ENCODE measurements around the gene AATK.
A peak's percentile ranks its signal among the peaks of the same experiment; 100 is the strongest.

Gene AATK

DNA sequence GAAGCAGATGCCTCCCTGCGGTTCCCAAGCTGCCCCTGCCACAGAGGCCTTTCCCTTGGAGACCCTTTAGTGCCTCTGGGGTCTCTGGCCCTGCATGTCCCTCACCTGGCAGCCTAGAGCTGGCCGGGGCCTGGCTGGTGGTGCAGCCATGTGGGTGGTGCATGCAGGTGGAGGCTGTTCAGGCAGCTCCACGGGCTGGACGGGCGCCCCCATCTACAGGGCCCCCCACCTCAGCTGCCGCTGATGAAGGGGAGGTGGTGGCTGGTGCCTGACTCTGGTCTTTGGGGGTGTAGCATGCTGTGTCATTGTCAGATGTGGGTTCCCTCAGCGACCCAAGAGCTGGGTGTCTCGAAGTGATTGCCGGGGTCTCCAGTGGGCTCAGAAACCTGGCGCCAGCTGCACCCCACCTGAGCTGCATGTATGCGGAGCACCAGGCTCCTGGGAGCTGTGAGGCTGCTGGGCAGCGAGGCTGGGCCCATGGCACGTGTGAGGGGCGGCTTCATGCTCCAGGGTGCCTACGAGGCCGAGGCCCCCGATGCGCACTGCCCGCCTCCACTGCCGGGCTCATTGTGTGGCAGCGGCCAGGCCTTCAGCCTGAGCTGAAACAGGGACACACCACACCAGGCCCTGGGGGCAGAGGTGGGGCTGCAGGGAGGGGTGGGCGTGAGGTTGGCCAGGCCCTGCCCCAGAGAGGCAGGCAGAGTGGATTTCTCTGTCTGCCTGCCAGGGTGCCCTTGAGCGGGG, 74.1 kb downstream of the AATK start:
- DNase-seq (ENCODE audit: low spot score) = no peak

DNA sequence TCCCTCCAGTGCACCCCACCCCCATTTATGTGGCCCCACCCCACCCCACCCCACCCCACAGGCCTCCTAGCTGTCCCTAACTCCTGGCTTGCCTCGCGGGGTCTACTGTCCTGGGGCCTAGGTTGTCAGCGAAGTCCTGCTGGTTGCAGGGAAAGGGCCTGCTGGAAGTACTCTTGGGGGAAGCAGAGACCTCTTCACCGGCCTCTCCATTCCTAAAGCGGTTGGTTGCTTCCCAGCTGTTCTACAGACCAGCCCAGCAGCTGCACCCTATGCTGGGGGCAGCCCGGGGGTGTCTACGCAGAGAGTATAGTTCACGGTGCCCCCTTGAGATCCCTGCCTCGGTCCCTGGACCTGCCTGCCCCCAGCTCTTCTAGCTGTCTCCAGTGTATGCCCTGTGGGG, 74.9 kb downstream of the AATK start:
- no peak for DNase-seq (ENCODE audit: low spot score)

- no peak for DNase-seq (ENCODE audit: low spot score)
These were observed 75.5 kb downstream of the AATK start for GRCh38 chr17:81090361-81091136.

- no peak for DNase-seq (ENCODE audit: low spot score)
These were observed 79.1 kb downstream of the AATK start for GRCh38 chr17:81086789-81087551.

GRCh38 chr17:81085420-81085911, 80.6 kb downstream of the AATK start:
- no peak for DNase-seq (ENCODE audit: low spot score)

GRCh38 chr17:81084680-81085419, 81.2 kb downstream of the AATK start:
- peak; percentile 37 for DNase-seq (ENCODE audit: low spot score)

- DNase-seq (ENCODE audit: low spot score) = no peak
These were observed 82.8 kb downstream of the AATK start for GRCh38 chr17:81083125-81083765.

DNA sequence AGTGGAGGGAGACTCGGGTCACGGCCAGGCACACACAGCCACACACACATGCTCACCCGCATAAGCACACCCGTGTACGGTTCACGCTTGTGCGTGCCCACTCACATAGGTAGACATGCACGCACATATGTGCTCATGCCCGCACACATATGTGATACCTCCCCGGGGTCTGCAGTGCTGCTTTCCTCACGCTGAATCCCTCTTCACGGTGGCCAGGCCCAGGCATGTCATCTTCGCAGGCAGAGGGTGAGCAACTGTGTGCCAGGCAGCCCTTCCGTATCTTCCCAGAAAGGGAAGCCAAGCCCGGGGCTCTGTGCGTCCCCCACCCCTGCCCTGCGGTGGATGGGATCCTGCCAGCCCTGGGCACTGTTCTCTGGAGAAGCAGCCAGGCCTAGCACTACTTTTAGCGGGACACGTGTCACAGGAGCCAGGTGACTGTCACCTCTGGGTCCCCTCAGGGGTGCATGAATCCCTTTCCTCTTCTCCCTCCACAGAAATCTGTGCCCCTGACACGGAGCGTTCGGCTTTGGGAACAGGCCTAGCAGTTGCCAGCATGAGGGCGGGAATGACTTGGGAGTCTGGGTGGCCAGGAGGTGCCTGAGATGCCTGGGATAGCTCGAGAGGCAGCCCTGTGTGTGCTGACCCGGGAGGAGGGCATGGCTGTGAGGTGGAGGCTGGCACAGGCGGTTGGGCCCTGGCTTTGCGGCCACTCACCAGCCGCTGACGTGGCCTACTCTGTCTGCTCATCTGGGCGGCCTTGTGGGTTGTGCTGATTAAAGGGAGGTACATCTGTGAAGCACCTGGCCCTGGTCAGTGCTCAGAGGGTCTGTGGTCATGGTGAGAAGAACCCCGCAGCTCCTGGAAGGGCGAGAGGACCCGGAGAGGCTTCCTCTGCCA, 83.6 kb downstream of the AATK start:
- no peak for DNase-seq (ENCODE audit: low spot score)

DNA sequence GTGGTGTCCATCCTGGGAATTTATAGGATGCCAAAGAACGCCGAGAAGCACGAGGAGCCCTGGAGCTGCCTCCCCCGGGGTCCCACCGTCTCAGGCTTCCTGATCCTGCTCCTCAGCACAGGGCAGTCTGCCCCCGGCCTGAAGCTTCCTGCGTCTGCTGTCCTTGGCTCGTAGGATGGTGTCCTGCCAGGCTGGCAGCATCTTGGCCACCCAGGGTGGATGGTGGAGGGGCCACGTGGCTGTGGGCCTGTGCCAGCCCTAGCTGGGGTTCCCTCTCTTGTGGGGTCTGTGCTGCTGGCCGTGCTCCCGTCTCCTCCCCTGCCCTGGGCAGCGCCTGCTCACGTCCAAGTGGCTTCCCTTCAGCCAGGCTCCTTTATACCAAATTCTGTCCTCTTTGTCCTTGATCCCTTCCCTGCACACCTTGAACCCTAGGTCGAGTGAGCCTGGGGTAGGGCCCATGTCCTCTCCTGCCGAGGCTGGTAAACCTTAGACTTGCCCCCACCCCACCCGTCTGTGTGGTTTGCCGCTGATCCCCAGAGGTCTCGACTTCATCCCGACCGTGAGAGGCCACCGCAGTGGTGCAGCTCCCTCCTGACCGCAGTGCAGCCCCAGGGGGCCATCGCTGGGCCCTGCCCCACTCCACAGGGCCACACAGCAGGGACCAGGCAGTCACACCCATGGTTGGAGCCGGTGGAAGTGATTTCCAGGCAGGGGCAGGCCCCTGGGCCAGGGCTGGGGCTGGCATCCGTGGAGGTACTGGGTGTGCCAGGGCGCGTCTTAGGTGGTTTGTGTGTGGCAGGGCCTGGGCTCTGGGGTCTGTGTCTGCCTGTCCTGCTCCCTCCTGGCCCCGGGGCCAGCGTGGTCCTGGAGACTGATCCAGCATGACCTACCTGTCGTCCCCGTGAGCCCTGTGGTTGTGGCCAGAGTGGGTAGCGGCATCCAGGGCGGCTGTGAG, 84.5 kb downstream of the AATK start:
- DNase-seq (ENCODE audit: low spot score) = no peak

- DNase-seq (ENCODE audit: low spot score) = no peak
These were observed 86.0 kb downstream of the AATK start for GRCh38 chr17:81080019-81080418.

- DNase-seq (ENCODE audit: low spot score) = peak; percentile 77
These were observed 87.8 kb downstream of the AATK start for GRCh38 chr17:81078026-81078913.

GRCh38 chr17:81076141-81076679, 89.8 kb downstream of the AATK start:
- peak; percentile 38 for DNase-seq (ENCODE audit: low spot score)

GRCh38 chr17:81075307-81075706, 90.7 kb downstream of the AATK start:
- DNase-seq (ENCODE audit: low spot score) = no peak

DNA sequence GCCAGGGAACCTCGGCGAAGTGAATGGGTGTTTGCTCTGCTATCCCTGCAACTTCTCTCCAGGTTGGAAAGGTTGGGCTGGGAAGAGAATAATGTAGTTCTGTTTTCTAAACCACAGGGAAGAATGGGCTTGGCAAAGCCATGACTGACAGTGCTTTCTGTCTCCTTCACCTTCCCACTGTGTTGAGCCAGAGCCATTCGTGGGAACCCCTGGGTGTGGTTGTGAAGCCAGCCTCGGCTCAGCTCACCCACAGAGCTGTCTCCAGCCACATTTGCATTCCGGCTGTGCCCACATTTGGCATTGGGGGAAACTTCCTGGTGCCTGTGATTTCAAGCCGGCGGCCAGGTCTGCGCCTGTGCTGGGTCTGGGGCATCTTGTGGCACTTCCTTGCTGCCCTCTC, 91.1 kb downstream of the AATK start:
- no peak for DNase-seq (ENCODE audit: low spot score)

DNA sequence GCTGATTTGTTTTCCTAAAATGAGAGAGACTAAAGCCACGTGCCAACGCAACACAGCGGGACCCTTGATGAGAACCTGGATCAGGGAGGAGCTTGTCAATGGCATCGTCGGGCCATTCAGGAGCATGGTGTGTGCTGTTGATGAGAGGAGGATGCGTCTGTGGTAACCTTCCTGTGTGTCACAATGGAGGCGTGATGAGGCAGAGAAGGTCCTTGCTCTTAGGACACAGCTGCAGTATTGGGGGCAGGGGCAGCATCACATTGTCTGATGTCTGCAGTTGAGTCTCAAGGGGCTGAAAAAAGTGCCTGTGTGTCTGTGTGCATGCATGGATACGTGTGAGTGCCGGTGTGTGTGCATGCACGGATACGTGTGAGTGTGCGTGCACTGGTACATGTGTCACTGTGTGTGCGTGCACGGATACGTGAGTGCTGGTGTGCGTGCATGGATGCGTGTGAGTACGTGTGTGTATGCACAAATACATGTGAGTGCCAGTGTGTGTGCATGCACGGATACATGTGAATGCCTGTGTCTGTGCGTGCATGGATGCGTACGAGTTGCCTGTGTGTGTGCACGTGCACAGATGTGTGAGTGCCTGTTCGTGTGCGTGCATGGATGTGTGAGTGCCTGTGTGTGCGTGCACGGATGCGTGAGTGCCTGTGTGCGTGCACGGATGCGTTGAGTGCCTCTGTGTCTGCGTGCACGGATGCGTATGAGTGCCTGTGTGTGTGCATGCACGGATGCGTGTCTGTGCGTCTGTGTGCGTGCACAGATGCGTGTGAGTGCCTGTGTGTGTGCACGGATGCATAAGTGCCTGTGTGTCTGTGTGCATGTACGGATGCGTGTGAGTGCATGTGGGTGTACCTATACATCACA, 91.8 kb downstream of the AATK start:
- DNase-seq (ENCODE audit: low spot score) = no peak

Data from putamen (tissue), 1 donor.